ENCODE data around the gene PRKACG.

PRKACG gene

GRCh38 chr9:68983522-68984424 is 30.1 kb downstream of the PRKACG start:
- H3K4me3 ChIP-seq (ENCODE audit: low read depth, low read length) = no peak overlapping the region
- TF ChIP-seq CTCF (IDR thresholded peaks at IDR 0.05; ENCODE audit: borderline replicate concordance, insufficient read depth, low read depth, low read length) = no peak

- H3K4me3 ChIP-seq (ENCODE audit: low read depth, low read length) = no peak overlapping the region
- no peak for TF ChIP-seq CTCF (IDR thresholded peaks at IDR 0.05; ENCODE audit: borderline replicate concordance, insufficient read depth, low read depth, low read length)
Observed at GRCh38 chr9:68983008-68983411, 30.9 kb downstream of the PRKACG start.

GRCh38 chr9:68981789-68982188 is 32.1 kb downstream of the PRKACG start:
- no peak overlapping the region for H3K4me3 ChIP-seq (ENCODE audit: low read depth, low read length)
- no peak for TF ChIP-seq CTCF (IDR thresholded peaks at IDR 0.05; ENCODE audit: borderline replicate concordance, insufficient read depth, low read depth, low read length)

GRCh38 chr9:68980341-68980914 is 33.5 kb downstream of the PRKACG start:
- TF ChIP-seq CTCF (IDR thresholded peaks at IDR 0.05; ENCODE audit: borderline replicate concordance, insufficient read depth, low read depth, low read length) = no peak
- H3K4me3 ChIP-seq (ENCODE audit: low read depth, low read length) = no peak overlapping the region

GRCh38 chr9:68979538-68980314 is 34.2 kb downstream of the PRKACG start:
- TF ChIP-seq CTCF (IDR thresholded peaks at IDR 0.05; ENCODE audit: borderline replicate concordance, insufficient read depth, low read depth, low read length) = no peak
- no peak overlapping the region for H3K4me3 ChIP-seq (ENCODE audit: low read depth, low read length)

GRCh38 chr9:68978501-68978900 is 35.4 kb downstream of the PRKACG start:
- no peak for TF ChIP-seq CTCF (IDR thresholded peaks at IDR 0.05; ENCODE audit: borderline replicate concordance, insufficient read depth, low read depth, low read length)
- H3K4me3 ChIP-seq (ENCODE audit: low read depth, low read length) = no peak overlapping the region

Data from GM12875 (cell line).